ENCODE data around the gene ALDH8A1.

ALDH8A1 gene

GRCh38 chr6:134949927-134950326 lies at the start of gene ALDH8A1:
ALDH8A1 (minus strand) TSS chr6:134950101; CDS start chr6:134950053, 48 bp downstream.
- no peak for DNase-seq

- no peak for DNase-seq
These were observed 49.2 kb upstream of the ALDH8A1 start for GRCh38 chr6:134999107-134999506.

GRCh38 chr6:134997133-134997995 lies 47.5 kb upstream of the ALDH8A1 start:
- no peak for DNase-seq

- no peak for DNase-seq
These were observed 45.6 kb upstream of the ALDH8A1 start for GRCh38 chr6:134995536-134995935.

GRCh38 chr6:134994431-134994830 lies 44.5 kb upstream of the ALDH8A1 start:
- DNase-seq: no peak

- no peak for DNase-seq
These were observed 42.3 kb upstream of the ALDH8A1 start for GRCh38 chr6:134992155-134992554.

GRCh38 chr6:134990262-134990661 lies 40.4 kb upstream of the ALDH8A1 start:
- DNase-seq: no peak

GRCh38 chr6:134984821-134985220 lies 34.9 kb upstream of the ALDH8A1 start:
- no peak for DNase-seq

GRCh38 chr6:134983823-134984222 lies 33.9 kb upstream of the ALDH8A1 start:
- DNase-seq: no peak

GRCh38 chr6:134982161-134982560 lies 32.3 kb upstream of the ALDH8A1 start:
- no peak for DNase-seq

- no peak for DNase-seq
These were observed 30.9 kb upstream of the ALDH8A1 start for GRCh38 chr6:134980846-134981245.

GRCh38 chr6:134979142-134979541 lies 29.2 kb upstream of the ALDH8A1 start:
- DNase-seq: no peak

GRCh38 chr6:134974370-134974769 lies 24.5 kb upstream of the ALDH8A1 start:
- DNase-seq: no peak

GRCh38 chr6:134967711-134968110 lies 17.8 kb upstream of the ALDH8A1 start:
- DNase-seq: no peak

GRCh38 chr6:134964451-134965203 lies 14.7 kb upstream of the ALDH8A1 start:
- DNase-seq: no peak

- DNase-seq: no peak
These were observed 12.5 kb upstream of the ALDH8A1 start for GRCh38 chr6:134962421-134962820.

GRCh38 chr6:134961366-134961765 lies 11.5 kb upstream of the ALDH8A1 start:
- DNase-seq: no peak

- DNase-seq: no peak
These were observed 9.7 kb upstream of the ALDH8A1 start for GRCh38 chr6:134959603-134960002.

GRCh38 chr6:134956676-134957075 lies 6.8 kb upstream of the ALDH8A1 start:
- no peak for DNase-seq

GRCh38 chr6:134956032-134956431 lies 6.1 kb upstream of the ALDH8A1 start:
- DNase-seq: no peak

GRCh38 chr6:134954272-134955000 lies 4.5 kb upstream of the ALDH8A1 start:
- no peak for DNase-seq

GRCh38 chr6:134951494-134952263 lies 1.8 kb upstream of the ALDH8A1 start:
- DNase-seq: no peak

GRCh38 chr6:134950482-134950881 lies 581 bp upstream of the ALDH8A1 start:
- no peak for DNase-seq
